AG20443 (cell line): Measurements from ENCODE around the gene GFOD2.

ENCODE experiments used
- DNase-seq: peaks from one replicate; pipeline ENCODE4 v3.0.0; 2012; ENCODE audit warnings: low spot score, mixed read lengths

The GFOD2 gene

GRCh38 chr16:67637625-67638024 is 81.5 kb downstream of the GFOD2 start:
- DNase-seq = no peak

GRCh38 chr16:67636713-67637112 is 82.4 kb downstream of the GFOD2 start:
- no peak for DNase-seq

- DNase-seq = no peak
Observed at GRCh38 chr16:67632415-67633172, 86.5 kb downstream of the GFOD2 start.

- DNase-seq = no peak
Observed at GRCh38 chr16:67628216-67628615, 90.9 kb downstream of the GFOD2 start.
